HG02798 (cell line): ENCODE data around the gene PLXNB1.
"Not testable (repeated sequence)": the region's sequence is repeated elsewhere in the genome, so short reads cannot be mapped to it uniquely, and the experiment has no call there.

Experiments used
- ATAC-seq: cut with Tn5 transposase; IDR thresholded peaks from one replicate; pipeline ENCODE4 v1.9.1; 2021; ENCODE audit warnings: mild to moderate bottlenecking; ENCODE audit not compliant: unreplicated experiment, poor library complexity

PLXNB1 gene

GRCh38 chr3:48406443-48407431, 23.1 kb downstream of the PLXNB1 start:
- no peak for ATAC-seq

- no peak for ATAC-seq
Observed at GRCh38 chr3:48405971-48406370, 23.9 kb downstream of the PLXNB1 start.

DNA sequence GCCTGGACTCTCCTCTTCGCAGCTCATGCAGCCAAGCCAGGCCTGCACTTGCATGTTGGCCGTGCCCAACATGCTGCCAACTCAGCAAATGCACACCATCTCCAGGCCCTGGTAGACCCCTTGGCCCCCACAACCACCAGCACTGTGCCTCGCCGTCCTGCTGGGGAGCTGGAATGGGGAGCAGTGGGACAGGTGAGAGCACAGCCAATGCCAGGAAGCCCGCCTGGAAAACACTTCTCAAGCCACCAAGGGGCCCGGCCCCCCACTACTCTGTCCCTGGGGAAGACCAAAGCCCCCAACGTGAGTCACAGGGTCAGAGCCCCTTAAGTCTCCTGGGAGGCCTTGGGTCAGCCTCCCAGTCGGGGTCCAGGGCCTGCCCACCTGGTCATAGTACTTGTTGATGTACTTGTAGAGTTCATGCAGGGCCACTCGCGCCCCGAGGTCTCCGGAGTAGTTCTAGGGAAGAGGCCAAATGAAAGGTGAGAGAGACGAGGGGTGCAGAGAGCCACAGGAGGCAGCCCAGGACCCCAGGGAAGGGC, 24.5 kb downstream of the PLXNB1 start:
- no peak for ATAC-seq

DNA sequence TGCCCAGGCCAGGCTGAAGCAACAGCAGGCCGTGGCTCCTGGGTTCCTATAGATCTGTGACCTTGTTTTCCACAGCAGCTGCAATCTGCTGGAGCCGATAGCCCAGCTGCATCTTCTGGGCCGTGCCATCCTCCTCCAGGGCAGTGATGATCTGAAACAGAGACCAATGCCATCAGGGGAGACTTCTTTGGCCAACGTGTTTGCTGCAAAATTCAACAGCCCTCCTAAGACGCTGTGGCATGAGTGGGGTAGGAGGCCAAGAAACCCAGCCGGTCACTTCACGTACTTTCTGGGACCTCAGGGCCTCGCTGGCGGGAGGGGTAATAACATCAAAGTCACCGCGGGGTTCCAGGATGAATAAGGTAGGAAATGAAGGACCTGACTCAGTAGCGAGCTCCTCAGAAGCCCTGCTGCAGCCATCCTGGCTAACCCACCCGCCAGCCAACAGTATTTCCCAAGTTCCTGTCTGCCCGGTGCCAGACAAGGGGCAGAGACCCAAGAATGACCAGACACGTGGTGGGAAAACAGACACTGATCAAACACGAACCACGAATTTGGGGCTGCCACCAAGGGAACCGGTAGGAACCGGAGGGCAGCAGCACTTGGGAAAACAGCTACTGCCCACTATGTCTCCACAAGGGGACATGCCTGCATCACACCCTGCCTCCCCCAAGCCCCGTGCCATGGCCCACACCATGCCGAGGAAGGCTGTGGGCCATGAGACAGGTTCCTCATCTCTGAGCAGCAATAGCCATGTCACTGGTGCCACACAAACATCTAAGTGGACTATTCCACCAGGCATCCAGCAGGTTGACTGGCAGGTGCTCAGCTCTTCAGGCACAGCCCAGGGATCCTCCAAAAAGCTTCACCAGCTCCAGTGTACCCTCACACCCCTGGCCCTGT, 25.2 kb downstream of the PLXNB1 start:
- no peak for ATAC-seq

DNA sequence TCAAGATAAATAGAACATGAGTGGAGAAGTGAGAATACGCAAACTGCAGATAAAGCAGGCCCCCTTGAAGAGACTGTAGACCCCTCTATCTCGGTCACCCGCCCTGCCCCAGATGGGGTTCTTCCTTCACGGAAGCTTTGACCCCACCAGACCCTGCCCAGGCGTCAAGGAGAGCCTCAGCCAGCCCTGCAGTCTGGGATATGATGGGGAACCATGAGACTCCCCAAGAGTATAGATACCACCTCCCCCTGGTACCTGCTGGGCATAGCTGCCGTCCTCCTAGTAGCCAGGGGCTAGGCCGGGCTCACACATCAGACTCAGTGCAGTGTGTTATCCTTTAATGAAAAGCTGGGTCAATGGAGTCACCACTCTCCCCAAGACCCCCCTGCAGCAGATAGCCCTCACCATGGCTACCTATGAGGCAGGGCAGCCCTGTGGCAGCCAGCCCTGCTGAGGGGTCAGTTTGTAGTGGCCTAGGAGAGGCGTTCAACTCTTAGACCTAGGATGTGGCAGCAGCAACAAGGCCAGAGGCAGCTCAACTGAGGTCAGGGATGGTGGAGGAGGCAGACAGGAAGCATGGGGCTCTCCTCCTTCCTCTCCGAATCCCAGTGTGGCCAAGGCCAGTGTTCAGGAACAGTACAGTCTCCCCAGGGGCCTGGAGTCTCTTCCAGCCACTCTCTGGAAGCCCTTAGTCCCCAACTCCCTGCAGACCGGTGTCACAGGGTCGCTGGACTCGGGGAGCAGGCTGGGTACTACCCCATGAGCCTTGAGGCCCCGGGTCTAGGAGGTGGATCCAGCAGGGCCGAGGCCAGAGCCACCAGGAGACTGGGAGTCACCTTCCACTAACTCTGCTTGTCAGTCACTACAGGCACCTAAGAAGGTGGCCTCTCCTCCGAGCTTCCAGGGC, 26.1 kb downstream of the PLXNB1 start:
- ATAC-seq: no peak

DNA sequence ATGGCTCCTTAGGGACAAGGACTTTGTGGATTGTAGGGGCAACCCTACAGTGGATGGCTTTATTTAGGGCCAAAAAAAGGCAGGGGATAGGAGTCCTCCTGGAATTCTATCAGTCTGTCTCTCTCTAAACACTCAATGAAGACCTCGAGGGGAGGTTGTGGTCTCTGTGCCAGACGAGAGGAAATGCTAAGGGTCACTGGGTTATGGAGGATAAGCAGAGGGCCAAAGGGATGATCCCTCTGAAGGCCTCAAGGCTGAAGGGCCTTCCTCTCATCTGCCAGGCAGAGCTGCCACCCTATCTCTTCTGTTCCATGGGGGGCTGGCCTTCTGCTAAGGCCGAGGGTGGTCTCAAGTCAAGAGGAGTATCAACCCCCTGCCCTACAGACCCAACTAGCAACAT, 27.0 kb downstream of the PLXNB1 start:
- ATAC-seq: no peak

DNA sequence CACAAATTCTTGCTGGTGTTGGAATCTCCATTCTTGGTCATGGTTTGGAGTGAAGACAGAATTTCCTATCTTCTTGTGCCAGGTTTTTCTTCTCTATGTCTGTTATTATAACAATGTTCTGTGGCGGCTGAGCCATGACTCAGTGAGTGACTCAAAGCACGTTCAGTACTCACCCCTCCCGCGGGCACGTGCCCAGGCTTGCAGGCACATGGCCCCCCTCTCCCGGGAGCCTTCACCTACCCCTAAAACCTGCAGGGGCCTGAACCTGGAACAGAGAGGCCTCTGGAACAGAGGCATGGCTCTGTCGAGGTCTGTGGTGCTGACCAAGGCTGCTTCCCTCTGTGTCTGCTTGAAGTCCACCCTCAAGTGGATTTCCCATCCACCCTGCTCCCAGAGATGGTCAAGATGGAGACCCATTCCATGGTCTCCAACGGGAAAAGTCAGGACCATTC, 27.6 kb downstream of the PLXNB1 start:
- no peak for ATAC-seq

GRCh38 chr3:48401434-48401901, 28.4 kb downstream of the PLXNB1 start:
- not testable (repeated sequence) for ATAC-seq

DNA sequence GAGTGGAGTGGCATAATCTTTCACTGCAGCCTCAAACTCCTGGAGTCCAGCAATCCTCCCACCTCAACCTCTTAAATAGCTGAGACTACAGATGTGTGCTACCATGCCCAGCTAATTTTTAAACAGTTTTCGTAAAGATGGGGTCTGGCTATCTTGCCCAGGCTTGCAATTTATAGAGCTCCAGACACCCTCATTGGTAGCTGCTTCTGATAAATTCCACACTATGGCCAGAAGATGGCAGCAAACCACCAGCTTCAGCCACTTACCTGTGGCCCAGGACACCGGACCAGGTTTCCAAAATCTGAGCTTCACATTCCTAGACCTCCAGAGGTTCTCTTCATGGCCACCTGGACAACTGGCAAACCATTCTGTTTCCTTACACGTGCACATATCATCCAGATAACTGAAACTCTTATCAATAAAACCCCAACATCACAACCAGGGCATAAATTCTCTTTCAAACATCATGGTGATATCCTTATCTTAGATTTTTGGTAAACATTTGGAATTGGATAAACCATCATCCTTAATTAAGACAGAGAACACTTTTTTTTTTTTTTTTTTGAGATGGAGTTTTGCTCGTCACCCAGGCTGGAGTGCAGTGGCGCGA, 29.0 kb downstream of the PLXNB1 start:
- peak; percentile 35 for ATAC-seq

DNA sequence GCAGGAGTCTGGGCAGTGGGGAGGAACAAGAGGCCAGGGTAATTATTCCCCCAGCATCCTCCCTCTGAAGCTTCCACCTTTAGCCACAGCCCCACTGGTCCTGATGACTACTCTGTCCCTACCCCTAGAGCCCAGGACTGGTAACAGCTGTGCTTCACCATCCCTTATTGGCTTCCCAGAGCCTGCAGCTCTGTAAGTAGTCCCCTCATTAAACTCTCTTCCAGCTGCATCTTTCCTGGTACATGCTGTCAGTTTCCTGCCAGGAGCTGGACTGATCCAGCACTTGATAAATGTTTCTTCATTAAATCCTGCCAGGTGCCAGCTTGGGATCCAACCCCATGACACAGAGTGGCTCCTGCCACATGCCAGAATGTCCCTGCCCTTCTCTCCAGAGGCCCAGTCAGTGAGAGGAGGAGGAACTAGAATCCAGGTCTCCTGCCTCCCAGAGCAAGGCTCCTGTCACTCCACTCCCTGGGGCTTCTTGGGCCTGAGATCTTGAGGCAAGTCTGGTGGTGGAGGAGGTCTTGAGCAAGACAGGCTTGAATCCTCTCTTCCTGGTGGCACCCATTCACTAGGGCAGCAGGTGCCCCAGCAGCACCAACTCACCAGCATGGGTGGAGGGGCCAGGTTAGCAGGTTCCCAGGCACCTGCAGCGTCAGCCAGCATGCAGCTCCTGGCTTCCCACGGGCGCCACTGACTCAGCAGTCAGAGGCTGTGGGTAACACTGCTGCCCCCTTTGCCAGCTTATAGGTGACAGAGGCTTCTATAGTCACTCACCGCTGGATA, 30.3 kb downstream of the PLXNB1 start:
- no peak for ATAC-seq

DNA sequence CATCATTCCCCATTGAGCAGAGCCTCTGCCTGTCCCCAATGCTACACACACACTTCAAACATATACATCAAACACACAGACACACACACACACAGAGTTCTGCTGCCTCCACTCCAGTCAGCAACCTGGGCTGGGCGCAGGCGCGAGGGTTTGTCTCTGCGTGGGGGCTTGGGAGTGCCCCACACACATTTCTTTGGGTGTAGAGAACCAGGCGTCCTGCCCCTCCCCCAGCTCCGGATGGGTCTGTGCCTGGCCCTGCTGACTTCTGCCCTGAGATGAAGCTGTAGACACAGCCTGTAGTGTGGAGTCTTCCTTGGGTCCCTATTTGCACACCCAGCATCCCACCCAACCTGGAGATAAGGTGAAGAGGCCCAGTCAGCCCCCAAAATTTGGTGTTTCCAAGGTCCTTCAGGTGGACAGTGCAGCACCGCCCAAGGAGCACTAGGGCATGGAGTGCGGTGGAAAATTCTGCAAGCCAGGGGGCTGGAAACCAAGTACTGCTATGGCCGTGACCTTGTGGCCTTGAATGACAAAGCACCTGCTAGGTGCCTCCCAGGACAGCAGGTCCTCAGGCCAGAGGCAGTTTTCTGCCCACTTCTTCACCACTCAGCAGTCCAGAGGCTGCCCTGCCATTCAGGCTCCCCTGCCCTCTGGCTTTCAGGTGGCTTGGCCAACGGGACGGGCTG, 31.0 kb downstream of the PLXNB1 start:
- ATAC-seq: no peak

- no peak for ATAC-seq
Observed at GRCh38 chr3:48397767-48398681, 31.9 kb downstream of the PLXNB1 start.

- no peak for ATAC-seq
Observed at GRCh38 chr3:48395714-48396113, 34.2 kb downstream of the PLXNB1 start.

DNA sequence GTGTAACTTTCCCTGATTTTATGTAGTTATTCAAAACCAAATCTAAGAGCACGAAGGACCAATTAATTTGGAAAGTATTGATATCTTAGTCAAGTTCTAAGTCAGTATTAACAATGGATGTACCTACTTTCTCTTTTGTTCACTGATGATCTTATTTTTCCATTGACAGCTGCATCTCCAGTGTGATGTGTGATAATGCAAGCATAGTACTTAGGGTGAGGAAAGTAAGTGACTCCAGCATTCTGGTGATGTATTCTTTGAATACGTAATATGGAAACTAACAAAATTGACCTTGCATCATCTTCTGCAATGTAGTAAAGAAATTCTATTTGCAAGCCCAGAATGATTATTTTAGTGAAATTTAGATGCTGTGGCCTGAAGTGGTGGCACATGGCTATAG, 35.5 kb downstream of the PLXNB1 start:
- ATAC-seq: no peak

- ATAC-seq: no peak
Observed at GRCh38 chr3:48388966-48389365, 40.9 kb downstream of the PLXNB1 start.

DNA sequence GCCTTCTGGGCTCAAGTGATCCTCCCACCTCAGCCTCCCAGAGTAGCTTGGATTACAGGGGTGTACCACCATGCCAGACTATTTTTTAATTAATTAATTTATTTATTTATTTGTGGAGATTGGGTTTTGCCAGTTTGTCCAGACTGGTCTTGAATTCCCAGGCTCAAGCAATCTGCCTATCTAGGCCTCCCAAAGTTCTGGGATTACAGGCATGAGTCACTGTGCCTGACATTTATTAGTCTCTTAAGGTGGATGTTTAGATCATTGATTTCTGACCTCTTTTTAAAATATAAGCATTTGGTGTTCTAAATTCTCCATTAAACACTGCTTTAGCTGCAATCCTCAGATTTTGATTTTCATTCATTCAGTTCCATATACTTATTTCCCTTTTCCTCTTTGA, 42.3 kb downstream of the PLXNB1 start:
- no peak for ATAC-seq
